Measurements from ENCODE around the gene PSME2. TPM values are rescaled to one million over a fixed set of nuclear protein-coding genes. Genes with fewer than 3 reads are reported as not detected.

PSME2 gene
- total and polyA plus RNA-seq, 2 of the 13 experiments (the other 11 are each of a cell fraction or from before 2014, with no cell fraction given), result 332 to 716 TPM

GRCh38 chr14:24146978-24147760, 759 bp upstream of the PSME2 start, which contains the start of gene RNF31 (continued):
- 0 out of 2 replicates have a peak, but pooled peaks have one; percentile 32 for TF ChIP-seq PAF1 (CRISPR knock-in tag; IDR thresholded peaks at IDR 0.05)
- peak; percentile 16; the same call in 1 of the 2 replicates for TF ChIP-seq SPEN (CRISPR knock-in tag; IDR thresholded peaks at IDR 0.05; ENCODE audit: low read depth)
- no peak for TF ChIP-seq ZNF432 (CRISPR knock-in tag; IDR thresholded peaks at IDR 0.05; ENCODE audit: borderline replicate concordance)
- TF ChIP-seq ZNF749 (CRISPR knock-in tag; IDR thresholded peaks at IDR 0.05; ENCODE audit: borderline replicate concordance), result 0 out of 2 replicates have a peak, but pooled peaks have one; percentile 78
- no peak for TF ChIP-seq FIP1L1 (IDR thresholded peaks at IDR 0.05; ENCODE audit: borderline replicate concordance, insufficient read depth, low read depth, low read length)
- no peak for TF ChIP-seq NRL (CRISPR knock-in tag; IDR thresholded peaks at IDR 0.05; ENCODE audit: borderline replicate concordance)
- peak; percentile 45; the same call in 1 of the 2 replicates for TF ChIP-seq TEF (CRISPR knock-in tag; IDR thresholded peaks at IDR 0.05)
- TF ChIP-seq ZNF251 (CRISPR knock-in tag; IDR thresholded peaks at IDR 0.05), result no peak
- peak; percentile 2; the same call in 1 of the 2 replicates for TF ChIP-seq ZBTB3 (CRISPR knock-in tag; IDR thresholded peaks at IDR 0.05; ENCODE audit: borderline replicate concordance, low read depth)
- no peak for TF ChIP-seq HMGA1 (CRISPR knock-in tag; conservative IDR thresholded peaks at IDR 0.05)
- TF ChIP-seq ZNF331 (CRISPR knock-in tag; IDR thresholded peaks at IDR 0.05), result peak; percentile 46
- TF ChIP-seq RNF219 (CRISPR knock-in tag; IDR thresholded peaks at IDR 0.05), result no peak
- TF ChIP-seq STAT5B (CRISPR knock-in tag; IDR thresholded peaks at IDR 0.05), result peak; percentile 86; the same call in 1 of the 2 replicates
- no peak for TF ChIP-seq ZNF501 (CRISPR knock-in tag; IDR thresholded peaks at IDR 0.05)
- TF ChIP-seq ZFP90 (CRISPR knock-in tag; IDR thresholded peaks at IDR 0.05; ENCODE audit: borderline replicate concordance), result 0 out of 2 replicates have a peak, but pooled peaks have one; percentile 5
- TF ChIP-seq AFF4 (CRISPR knock-in tag; IDR thresholded peaks at IDR 0.05), result 0 out of 2 replicates have a peak, but pooled peaks have one; percentile 8
